ENCODE results near the gene SCPEP1.

SCPEP1 gene, protein sequence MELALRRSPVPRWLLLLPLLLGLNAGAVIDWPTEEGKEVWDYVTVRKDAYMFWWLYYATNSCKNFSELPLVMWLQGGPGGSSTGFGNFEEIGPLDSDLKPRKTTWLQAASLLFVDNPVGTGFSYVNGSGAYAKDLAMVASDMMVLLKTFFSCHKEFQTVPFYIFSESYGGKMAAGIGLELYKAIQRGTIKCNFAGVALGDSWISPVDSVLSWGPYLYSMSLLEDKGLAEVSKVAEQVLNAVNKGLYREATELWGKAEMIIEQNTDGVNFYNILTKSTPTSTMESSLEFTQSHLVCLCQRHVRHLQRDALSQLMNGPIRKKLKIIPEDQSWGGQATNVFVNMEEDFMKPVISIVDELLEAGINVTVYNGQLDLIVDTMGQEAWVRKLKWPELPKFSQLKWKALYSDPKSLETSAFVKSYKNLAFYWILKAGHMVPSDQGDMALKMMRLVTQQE

GRCh38 chr17:56977673-56978395 lies at the start of gene SCPEP1:
Gene SCPEP1 (plus strand): TSS chr17:56978131. CDS start chr17:56978160, 29 bp downstream.
- peak within 1 kb of the TSS; percentile 51 for H3K4me3 ChIP-seq (ENCODE audit: low read depth, low read length)
- TF ChIP-seq, protein P1, sequence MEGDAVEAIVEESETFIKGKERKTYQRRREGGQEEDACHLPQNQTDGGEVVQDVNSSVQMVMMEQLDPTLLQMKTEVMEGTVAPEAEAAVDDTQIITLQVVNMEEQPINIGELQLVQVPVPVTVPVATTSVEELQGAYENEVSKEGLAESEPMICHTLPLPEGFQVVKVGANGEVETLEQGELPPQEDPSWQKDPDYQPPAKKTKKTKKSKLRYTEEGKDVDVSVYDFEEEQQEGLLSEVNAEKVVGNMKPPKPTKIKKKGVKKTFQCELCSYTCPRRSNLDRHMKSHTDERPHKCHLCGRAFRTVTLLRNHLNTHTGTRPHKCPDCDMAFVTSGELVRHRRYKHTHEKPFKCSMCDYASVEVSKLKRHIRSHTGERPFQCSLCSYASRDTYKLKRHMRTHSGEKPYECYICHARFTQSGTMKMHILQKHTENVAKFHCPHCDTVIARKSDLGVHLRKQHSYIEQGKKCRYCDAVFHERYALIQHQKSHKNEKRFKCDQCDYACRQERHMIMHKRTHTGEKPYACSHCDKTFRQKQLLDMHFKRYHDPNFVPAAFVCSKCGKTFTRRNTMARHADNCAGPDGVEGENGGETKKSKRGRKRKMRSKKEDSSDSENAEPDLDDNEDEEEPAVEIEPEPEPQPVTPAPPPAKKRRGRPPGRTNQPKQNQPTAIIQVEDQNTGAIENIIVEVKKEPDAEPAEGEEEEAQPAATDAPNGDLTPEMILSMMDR (IDR thresholded peaks at IDR 0.05; ENCODE audit: borderline replicate concordance, insufficient read depth, low read depth, low read length) = no peak

GRCh38 chr17:56928586-56928985 lies 49.3 kb upstream of the SCPEP1 start:
- TF ChIP-seq, protein P1 (IDR thresholded peaks at IDR 0.05; ENCODE audit: borderline replicate concordance, insufficient read depth, low read depth, low read length) = no peak

GRCh38 chr17:56929362-56929969 lies 48.5 kb upstream of the SCPEP1 start:
- TF ChIP-seq, protein P1 (IDR thresholded peaks at IDR 0.05; ENCODE audit: borderline replicate concordance, insufficient read depth, low read depth, low read length) = no peak
- no peak overlapping the region for H3K4me3 ChIP-seq (ENCODE audit: low read depth, low read length)

More at GRCh38 chr17:56928586-56928985, 49.3 kb upstream of the SCPEP1 start:
- H3K4me3 ChIP-seq (ENCODE audit: low read depth, low read length) = no peak overlapping the region

DNA sequence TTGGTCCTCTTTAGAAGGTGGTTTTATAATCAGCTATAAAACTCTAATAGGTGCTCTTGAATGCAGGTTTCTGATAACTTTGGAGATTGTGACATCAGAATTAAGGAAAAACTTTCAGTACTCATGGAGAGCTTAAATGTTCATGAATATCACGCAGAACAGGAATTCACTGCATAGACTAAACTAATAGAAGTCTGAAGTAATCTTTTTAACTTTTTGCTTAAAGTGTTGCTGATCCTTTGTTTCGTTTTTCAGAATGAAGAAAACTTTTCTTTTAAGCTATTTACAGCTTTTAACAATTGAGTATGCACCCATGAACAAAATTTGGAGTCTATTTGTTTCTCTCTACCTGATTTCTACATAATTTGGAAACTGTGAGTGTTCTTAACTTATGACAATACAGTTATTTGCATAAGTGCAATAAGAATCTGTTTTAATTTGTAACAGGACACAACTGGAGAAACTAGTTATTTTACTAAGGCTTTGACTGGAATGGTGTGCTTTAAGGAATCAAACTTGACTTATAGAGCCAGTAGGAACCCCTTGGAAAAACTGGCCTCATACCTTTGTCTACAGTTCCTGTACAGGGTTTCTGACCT lies 47.1 kb upstream of the SCPEP1 start:
- TF ChIP-seq, protein P1 (IDR thresholded peaks at IDR 0.05; ENCODE audit: borderline replicate concordance, insufficient read depth, low read depth, low read length) = no peak
- no peak overlapping the region for H3K4me3 ChIP-seq (ENCODE audit: low read depth, low read length)

GRCh38 chr17:56933151-56933745 lies 44.7 kb upstream of the SCPEP1 start:
- TF ChIP-seq, protein P1 (IDR thresholded peaks at IDR 0.05; ENCODE audit: borderline replicate concordance, insufficient read depth, low read depth, low read length) = no peak
- no peak overlapping the region for H3K4me3 ChIP-seq (ENCODE audit: low read depth, low read length)

- TF ChIP-seq, protein P1 (IDR thresholded peaks at IDR 0.05; ENCODE audit: borderline replicate concordance, insufficient read depth, low read depth, low read length) = no peak
- no peak overlapping the region for H3K4me3 ChIP-seq (ENCODE audit: low read depth, low read length)
Measured at GRCh38 chr17:56933868-56934267, 44.1 kb upstream of the SCPEP1 start.
